ENCODE data around the gene TSPO2. TPM values are rescaled to one million over a fixed set of nuclear protein-coding genes. Genes with fewer than 3 reads are reported as not detected.

The TSPO2 gene
- total RNA-seq, 1 experiment from 2014 or later = not detected

DNA sequence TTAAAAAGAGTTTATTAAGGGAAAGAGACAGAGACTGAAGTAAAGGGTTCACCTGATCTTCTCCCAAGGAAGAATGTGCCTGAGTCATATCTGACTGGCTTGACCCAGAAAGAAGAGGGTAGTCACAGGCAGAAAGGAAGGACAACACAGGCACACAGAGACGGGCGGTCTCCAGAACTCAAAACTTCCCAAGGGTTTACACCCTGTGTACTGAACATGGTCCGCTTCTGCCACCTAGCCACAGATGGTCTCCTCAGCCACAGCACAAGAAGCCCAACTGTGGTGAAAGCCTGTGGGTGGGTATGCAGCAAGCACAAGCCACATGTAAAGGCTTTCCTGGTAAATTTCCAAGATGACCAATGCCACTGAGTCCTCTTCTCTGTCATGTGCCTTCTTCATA is 20.4 kb upstream of the TSPO2 start:
- H3K9me3 ChIP-seq (ENCODE audit: low read depth, low read length, poor library complexity, severe bottlenecking) = no peaks in the 10 kb centered on the region
- H3K4me1 ChIP-seq (ENCODE audit: insufficient read depth, low read length, poor library complexity, severe bottlenecking) = no peaks in the 10 kb centered on the region
- ChIA-PET CTCF (interaction anchor here (0.6 kb wide), 1 partner anchor 66 kb away, joined by 4 read pairs; no protein-coding TSS in a partner anchor), POLR2A (ENCODE audit: low non-redundant PET) (no interaction called here)
- DNase-seq (ENCODE audit: low spot score) = peak; percentile 41
- H3K36me3 ChIP-seq (ENCODE audit: insufficient read depth, low read length, poor library complexity, severe bottlenecking) = no peaks in the 10 kb centered on the region
- no peak overlapping the region for H3K27ac ChIP-seq (ENCODE audit: low read depth, low read length, poor library complexity, severe bottlenecking)
- intact Hi-C loops (cut with micrococcal nuclease; ENCODE audit: unreplicated experiment) = loop anchor here (10.0 kb wide), 1 partner anchor 707 kb away; no protein-coding TSS in a partner anchor
- BruUV-seq (replicated peaks) = no TSS peak
- H3K27me3 ChIP-seq (replicated peaks; ENCODE audit: insufficient read depth, low read depth, low read length, poor library complexity) = no peaks in the 10 kb centered on the region
- H3K4me3 ChIP-seq (ENCODE audit: low read depth, low read length, poor library complexity, severe bottlenecking) = no peak overlapping the region
- TF ChIP-seq, protein P1, sequence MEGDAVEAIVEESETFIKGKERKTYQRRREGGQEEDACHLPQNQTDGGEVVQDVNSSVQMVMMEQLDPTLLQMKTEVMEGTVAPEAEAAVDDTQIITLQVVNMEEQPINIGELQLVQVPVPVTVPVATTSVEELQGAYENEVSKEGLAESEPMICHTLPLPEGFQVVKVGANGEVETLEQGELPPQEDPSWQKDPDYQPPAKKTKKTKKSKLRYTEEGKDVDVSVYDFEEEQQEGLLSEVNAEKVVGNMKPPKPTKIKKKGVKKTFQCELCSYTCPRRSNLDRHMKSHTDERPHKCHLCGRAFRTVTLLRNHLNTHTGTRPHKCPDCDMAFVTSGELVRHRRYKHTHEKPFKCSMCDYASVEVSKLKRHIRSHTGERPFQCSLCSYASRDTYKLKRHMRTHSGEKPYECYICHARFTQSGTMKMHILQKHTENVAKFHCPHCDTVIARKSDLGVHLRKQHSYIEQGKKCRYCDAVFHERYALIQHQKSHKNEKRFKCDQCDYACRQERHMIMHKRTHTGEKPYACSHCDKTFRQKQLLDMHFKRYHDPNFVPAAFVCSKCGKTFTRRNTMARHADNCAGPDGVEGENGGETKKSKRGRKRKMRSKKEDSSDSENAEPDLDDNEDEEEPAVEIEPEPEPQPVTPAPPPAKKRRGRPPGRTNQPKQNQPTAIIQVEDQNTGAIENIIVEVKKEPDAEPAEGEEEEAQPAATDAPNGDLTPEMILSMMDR (conservative IDR thresholded peaks at IDR 0.05; ENCODE audit: low read depth, low read length) = 0 out of 2 replicates have a peak, but pooled peaks have one; percentile 33
- TF ChIP-seq EZH2 (IDR thresholded peaks at IDR 0.05; ENCODE audit: borderline replicate concordance, low read depth, low read length, poor library complexity, severe bottlenecking) = no peak

DNA sequence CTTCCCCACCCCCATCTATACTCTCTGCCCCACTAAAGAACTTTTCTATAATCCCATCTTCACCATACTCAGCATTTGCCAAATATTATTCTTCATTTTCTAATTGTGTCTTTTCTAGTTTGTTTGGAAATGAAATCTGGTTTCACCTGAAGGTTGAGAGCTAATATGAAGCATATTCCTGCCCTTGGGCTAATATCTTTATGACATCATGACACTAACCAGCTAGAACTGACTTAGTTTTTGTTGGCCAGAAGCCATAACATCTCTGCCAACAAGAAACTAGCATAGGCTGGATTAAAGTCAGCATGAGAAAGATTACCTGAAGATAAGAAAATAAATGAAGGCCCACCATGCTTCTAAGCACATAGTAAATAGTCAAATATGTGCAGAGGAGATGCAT is 20.0 kb upstream of the TSPO2 start:
- Histone ChIP-seq H3K9me3 (ENCODE audit: low read depth, low read length, poor library complexity, severe bottlenecking) (no peaks in the 10 kb centered on the region), H3K27ac (ENCODE audit: low read depth, low read length, poor library complexity, severe bottlenecking) (no peak overlapping the region), H3K4me1 (ENCODE audit: insufficient read depth, low read length, poor library complexity, severe bottlenecking) (no peaks in the 10 kb centered on the region), H3K36me3 (ENCODE audit: insufficient read depth, low read length, poor library complexity, severe bottlenecking) (no peaks in the 10 kb centered on the region), H3K4me3 (ENCODE audit: low read depth, low read length, poor library complexity, severe bottlenecking) (no peak overlapping the region), H3K27me3 (replicated peaks; ENCODE audit: insufficient read depth, low read depth, low read length, poor library complexity) (no peaks in the 10 kb centered on the region)
- intact Hi-C loops (cut with micrococcal nuclease; ENCODE audit: unreplicated experiment) = loop anchor here (10.0 kb wide), 1 partner anchor 707 kb away; no protein-coding TSS in a partner anchor
- BruUV-seq (replicated peaks) = no TSS peak
- no peak for DNase-seq (ENCODE audit: low spot score)
- CTCF ChIA-PET = interaction anchor here (0.6 kb wide), 1 partner anchor 66 kb away, joined by 4 read pairs; no protein-coding TSS in a partner anchor
- POLR2A ChIA-PET (ENCODE audit: low non-redundant PET) = no interaction called here
- no peak for TF ChIP-seq EZH2 (IDR thresholded peaks at IDR 0.05; ENCODE audit: borderline replicate concordance, low read depth, low read length, poor library complexity, severe bottlenecking)
- TF ChIP-seq, protein P1 (conservative IDR thresholded peaks at IDR 0.05; ENCODE audit: low read depth, low read length) = no peak

DNA sequence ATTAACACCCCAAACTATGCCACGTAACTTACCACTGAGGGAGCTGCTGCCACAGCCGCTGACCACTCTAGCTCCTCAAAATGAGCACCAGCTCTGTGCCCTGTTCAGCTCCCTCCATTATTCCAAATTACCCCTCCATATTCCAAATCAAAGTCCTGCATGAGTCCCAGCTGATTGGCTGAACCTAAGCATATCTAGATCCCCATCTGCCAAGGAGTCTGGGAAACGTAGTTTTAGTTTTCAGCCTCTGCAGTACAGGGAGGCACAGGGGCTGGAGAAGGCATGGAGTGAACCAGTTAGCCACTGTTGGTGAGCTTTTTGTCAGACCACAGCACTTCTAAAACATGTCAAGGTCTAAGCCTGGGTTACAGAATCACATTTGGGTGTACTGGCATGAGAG is 19.2 kb upstream of the TSPO2 start:
- ChIA-PET CTCF (no interaction called here), POLR2A (ENCODE audit: low non-redundant PET) (no interaction called here)
- no peak overlapping the region for H3K4me3 ChIP-seq (ENCODE audit: low read depth, low read length, poor library complexity, severe bottlenecking)
- BruUV-seq (replicated peaks) = no TSS peak
- no peak for TF ChIP-seq EZH2 (IDR thresholded peaks at IDR 0.05; ENCODE audit: borderline replicate concordance, low read depth, low read length, poor library complexity, severe bottlenecking)
- TF ChIP-seq, protein P1 (conservative IDR thresholded peaks at IDR 0.05; ENCODE audit: low read depth, low read length) = no peak
- no peak overlapping the region for H3K27ac ChIP-seq (ENCODE audit: low read depth, low read length, poor library complexity, severe bottlenecking)
- intact Hi-C loops (cut with micrococcal nuclease; ENCODE audit: unreplicated experiment) = loop anchor here (10.0 kb wide), 1 partner anchor 708 kb away; no protein-coding TSS in a partner anchor
- no peak for DNase-seq (ENCODE audit: low spot score)
- H3K9me3 ChIP-seq (ENCODE audit: low read depth, low read length, poor library complexity, severe bottlenecking) = no peaks in the 10 kb centered on the region
- no peaks in the 10 kb centered on the region for H3K4me1 ChIP-seq (ENCODE audit: insufficient read depth, low read length, poor library complexity, severe bottlenecking)
- H3K36me3 ChIP-seq (ENCODE audit: insufficient read depth, low read length, poor library complexity, severe bottlenecking) = no peaks in the 10 kb centered on the region
- no peaks in the 10 kb centered on the region for H3K27me3 ChIP-seq (replicated peaks; ENCODE audit: insufficient read depth, low read depth, low read length, poor library complexity)
